ENCODE measurements around the gene SLC12A6. TPM values are rescaled to one million over a fixed set of nuclear protein-coding genes. Genes with fewer than 3 reads are reported as not detected.

SLC12A6 gene
- total RNA-seq: 25.9 and 26.5 TPM in 2 replicates

DNA sequence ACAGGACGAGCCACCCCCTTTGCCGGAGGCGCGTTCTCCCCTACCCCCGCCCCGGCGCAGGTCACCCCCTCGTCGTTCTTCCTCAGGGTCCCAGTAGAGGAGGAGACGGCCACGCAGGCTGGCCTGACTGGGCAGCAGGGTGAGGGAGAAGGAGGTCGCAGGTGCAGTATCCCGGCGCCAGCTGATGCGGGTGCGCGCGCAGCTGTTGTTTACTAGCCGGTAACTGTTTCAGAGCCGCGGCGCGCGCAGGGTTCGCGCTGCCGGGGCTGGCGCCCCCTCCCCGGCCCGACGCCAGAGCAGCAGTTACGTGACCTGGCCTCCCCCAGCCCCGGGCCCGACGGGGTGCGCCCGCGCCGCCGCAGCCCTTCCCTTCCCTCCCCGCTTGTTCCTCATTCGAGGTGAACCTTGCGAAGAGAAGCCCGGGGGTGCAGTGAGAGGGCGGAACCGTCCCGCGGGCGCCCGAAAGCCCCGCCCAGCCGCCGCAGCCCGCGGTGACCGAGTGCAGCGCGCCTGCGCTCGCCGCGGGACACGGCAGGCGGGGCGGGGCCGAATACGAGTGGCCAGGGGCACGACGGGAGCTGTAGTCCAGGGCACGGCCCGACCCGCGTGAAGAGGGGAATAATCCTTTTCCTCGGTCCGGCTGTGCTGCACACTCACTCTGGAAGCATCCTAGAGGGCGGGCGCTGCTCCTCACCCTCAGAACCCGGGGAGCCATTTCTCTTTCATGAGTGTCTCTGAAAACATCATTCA lies at the start of gene SLC12A6:
Gene SLC12A6, minus strand, starts transcription at position 225 of the 750 bp plus-strand sequence. CDS start 1,101 bp downstream, outside the sequence.

GRCh38 chr15:34367101-34368081 lies 29.8 kb upstream of the SLC12A6 start, which contains the start of gene LPCAT4:
LPCAT4 (minus strand) TSS chr15:34367196; CDS start chr15:34367100, 96 bp downstream.

GRCh38 chr15:34342737-34343575 lies 5.4 kb upstream of the SLC12A6 start, which contains the start of the genes NOP10 and NUTM1:
NOP10 (minus strand) TSS chr15:34343136; CDS start chr15:34343073, 63 bp downstream.
NUTM1 (plus strand) TSS chr15:34343315; CDS start chr15:34343697, 382 bp downstream.

DNA sequence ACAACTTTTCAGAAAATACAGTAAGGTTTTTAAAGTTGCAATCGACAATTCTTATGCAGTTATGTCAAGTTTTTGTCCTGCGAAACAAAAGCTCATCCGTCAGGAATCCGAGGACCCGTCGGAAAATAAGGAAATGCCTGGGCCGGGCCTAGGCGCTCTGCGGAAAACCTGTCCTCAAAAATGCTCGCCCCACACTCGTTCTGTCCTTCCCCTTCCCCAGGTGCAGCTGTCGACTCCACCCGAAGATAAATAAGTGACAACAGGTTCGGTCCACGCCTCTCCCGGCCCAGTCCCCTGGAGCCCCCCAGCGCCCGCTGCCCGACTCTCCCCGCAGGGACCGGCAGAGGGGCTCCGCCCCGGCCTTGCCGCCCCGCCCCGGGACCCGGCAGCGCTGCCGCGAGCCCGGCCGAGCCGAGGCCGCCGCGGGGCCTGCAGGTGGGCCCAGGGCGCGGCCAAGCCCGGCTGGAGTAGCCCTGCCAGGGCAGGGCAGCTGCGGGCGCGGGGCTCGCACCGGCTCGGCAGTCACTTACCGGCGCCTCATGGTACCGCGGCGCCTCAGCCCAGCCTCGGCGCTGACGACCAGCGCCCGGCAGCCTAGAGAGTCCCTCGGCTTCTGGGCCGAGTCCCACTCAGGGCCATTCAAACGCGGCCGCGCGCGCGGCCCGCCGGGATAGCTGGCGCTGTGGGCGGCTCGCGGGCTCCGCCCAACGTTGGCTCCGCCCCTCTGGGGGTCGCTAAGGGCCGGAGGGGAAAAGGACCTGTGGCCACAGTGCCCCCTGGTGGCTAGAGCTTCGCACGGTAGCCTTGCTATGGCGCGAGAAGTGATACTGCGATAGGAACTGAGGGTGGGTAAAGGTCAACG lies 127.9 kb downstream of the SLC12A6 start, which contains the start of gene KATNBL1:
Gene KATNBL1, minus strand, starts transcription at position 676 of the 862 bp plus-strand sequence. CDS start 46,420 bp downstream, outside the sequence.

Small RNA genes within 50 kb of the gene (small RNA-seq; reads per million reads assigned to genes)
- not detected for gene MIR1233-1
- gene RF00019: not detected

Other genes starting within 250 kb of the SLC12A6 start
- gene EMC7, start 235.9 kb downstream of the SLC12A6 start, total RNA-seq: 18.8 and 24.0 TPM in 2 replicates
- 1.2 and 1.3 TPM in 2 replicates for gene PGBD4, start 235.7 kb downstream of the SLC12A6 start, total RNA-seq
- 40.8 and 41.2 TPM in 2 replicates for gene KATNBL1, start 127.7 kb downstream of the SLC12A6 start, total RNA-seq
- gene EMC4, start 112.8 kb downstream of the SLC12A6 start, total RNA-seq: 111 and 155 TPM in 2 replicates
- gene NOP10, start 5.4 kb upstream of the SLC12A6 start, total RNA-seq: 164 and 215 TPM in 2 replicates
- under 0.01 TPM in 1 of 2 replicates, not detected in the other for gene NUTM1, start 5.5 kb upstream of the SLC12A6 start, total RNA-seq
- 12.0 and 15.3 TPM in 2 replicates for gene LPCAT4, start 29.4 kb upstream of the SLC12A6 start, total RNA-seq
- gene GOLGA8A, start 100.0 kb upstream of the SLC12A6 start, total RNA-seq: 11.4 and 49.1 TPM in 2 replicates
- 53.5 and 76.9 TPM in 2 replicates for gene GOLGA8B, start 245.9 kb upstream of the SLC12A6 start, total RNA-seq

Measured in placental epithelial cell (primary cell).